ENCODE results near the gene PTPRD.
"Not testable (repeated sequence)": the region's sequence is repeated elsewhere in the genome, so short reads cannot be mapped to it uniquely, and the experiment has no call there.

Gene PTPRD

DNA sequence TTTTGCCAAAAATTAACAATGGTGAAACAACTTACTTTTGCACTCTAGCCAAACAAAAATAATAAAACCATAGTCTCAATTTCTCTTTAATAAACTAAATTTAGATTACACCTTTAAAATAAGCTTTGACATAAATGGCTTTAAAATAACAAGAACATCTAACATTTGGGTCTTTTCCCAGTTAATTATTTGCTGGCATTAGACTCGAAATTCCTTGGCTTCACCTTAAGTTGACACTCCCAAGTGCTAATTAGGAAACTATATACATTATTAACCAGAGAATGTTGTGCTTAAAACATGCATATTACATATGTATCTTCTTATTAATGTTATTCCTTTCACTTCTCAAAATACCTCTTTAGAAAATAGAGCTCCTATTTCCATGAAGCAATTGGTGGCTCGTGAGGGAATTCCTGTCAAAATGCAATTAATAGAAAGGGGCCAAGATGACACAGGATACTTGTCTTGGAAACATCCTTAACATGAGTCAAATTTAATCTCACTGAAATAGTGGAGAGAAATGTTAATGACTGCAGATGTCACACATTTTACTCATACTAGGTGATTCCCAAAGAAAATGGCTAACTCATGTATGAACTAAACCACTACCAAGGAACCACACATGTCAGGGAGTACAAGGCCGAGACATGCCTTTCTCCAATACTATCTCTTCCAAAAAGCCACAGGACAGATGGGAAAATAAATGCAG is 1880.3 kb downstream of the PTPRD start:
- DNase-seq: no peak

DNA sequence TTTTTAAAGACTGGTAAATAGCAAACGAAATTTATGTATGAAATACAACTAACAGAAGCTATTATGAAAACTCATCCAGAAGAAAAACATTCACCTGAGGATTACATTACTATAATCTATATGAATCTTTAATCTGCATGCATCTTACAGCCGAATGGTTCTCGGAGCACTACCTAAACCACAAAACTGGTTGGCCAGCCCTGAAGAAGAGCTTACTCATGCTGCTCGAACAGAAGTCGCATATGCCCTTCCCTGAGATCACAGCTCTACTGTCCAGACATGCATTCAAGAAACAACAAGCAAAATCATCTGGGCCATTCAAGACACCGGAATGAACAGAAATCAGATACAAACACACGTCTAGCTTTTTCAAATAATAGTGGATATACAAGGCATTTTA is 1882.2 kb downstream of the PTPRD start:
- no peak for DNase-seq

DNA sequence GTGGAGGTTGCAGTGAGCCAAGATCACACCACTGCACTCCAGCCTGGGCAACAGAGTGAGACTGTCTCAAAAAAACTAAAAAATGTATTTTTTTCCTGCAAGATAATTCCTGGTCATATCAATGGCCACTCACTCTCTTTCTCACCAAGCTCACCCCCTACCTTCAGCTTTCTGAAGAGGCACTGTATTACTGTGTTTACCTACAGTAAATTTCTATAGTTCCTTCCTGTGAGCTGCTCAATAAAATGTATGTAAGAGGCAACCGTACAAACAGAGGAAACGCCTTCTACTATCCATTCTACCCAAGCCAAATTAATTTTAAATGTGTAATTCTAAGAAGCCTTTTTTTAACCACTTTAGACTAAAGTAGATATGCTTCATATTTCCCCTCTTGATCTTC is 1883.9 kb downstream of the PTPRD start:
- DNase-seq: no peak

DNA sequence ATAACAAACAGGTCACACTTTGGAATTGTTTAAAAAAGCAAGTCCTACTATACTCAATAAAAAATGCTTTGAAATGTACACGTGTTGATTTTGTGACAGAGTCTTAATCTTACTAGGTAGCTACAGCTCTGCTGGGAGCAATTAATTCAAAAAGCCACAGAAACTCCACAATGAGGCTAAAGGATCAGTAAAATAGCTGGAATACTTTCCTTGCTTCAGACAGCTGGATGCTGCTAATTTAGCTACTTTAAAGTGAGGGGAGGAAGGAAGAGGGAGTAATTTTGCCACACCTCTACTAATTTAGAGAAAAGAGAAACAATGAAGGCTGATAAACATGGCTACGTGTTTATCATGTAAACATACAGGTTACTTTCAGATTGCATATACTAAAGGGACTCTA is 1885.6 kb downstream of the PTPRD start:
- DNase-seq: no peak

DNA sequence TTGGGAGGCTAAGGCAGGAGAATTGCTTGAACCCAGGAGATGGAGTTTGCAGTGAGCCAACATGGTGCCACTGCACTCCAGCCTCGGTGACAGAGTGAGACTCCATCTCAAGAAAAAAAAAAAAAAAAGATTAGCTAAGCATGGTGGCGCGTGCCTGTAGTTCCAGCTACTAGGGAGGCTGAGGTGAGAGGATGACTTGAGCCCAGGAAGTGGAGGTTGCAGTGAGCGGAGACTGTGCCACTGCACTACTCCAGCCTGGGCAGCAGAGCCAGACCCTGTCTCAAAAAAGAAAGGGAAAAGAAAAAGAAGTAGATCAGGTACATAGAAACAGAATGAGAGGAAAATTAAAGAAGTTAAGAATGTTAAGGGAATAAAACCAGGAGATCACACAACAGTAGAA is 1886.1 kb downstream of the PTPRD start:
- DNase-seq: no peak

DNA sequence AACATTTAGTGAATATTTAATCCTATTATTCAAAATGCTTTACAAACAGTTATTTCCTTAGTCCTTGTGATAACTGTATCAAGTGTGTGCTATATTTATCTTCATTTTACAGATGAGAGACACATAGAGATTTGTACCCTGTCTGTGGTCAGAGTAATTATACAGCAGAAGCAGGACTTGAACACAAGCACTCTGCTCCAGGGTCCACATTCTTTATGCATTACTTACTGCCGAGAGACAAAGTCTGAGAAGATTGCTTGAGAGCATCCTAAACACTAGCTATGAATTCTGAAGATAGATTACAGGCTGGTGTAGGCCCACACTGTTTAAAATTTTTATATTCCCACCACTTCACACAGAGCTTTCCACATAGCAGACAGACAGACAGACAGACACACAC is 1887.2 kb downstream of the PTPRD start:
- DNase-seq: no peak

DNA sequence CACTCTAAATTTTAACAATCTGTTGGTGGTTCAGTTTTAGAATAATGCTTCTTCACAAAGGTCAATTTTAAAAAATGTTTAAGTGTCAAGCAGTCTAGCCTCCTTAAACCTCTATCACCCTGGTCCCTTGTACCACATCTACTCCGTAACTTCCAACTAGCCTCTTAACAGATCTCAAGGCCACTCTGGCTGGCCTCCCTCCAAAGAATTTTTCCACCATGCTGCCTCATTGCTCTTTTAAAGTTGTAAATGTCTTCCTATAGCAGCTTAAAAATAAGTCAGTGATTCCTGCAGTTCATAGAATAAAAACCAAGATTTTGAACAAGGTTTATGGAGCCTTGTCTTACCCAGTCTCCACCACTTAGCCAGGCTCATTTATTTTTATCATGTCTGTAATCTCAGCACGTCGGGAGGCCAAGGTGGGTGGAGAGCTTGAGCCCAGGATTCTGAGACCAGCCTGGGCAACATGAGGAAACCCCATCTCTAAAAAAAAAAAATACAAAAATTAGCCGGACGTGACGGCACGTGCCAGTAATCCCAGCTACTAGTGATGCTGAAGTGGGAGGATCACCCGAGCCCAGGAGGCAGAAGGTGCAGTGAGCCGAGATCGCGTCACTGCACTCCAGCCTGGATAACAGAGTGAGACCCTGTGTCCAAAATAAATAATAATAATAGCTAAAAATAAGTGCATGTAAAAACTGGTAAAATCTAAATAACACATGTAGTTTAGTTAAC is 1888.4 kb downstream of the PTPRD start:
- DNase-seq: no peak

DNA sequence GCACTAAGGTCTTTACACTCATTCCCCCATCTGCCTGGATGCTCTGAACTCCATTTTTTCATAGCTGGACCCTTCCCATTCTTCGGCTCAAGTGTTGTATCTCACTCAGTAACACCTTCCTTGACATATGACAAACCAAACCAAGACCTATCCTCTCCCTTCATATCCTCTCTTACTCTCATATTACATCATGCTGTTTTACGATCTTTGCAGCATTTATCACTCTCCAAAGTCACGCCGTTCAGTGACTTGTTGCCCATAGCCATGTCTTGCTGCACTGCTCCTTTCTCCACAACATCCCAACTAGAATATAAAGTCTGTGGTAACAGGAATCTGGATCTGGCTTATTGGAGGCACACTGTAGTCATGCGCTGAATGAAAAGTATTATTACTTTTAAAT is 1889.6 kb downstream of the PTPRD start:
- no peak for DNase-seq

DNA sequence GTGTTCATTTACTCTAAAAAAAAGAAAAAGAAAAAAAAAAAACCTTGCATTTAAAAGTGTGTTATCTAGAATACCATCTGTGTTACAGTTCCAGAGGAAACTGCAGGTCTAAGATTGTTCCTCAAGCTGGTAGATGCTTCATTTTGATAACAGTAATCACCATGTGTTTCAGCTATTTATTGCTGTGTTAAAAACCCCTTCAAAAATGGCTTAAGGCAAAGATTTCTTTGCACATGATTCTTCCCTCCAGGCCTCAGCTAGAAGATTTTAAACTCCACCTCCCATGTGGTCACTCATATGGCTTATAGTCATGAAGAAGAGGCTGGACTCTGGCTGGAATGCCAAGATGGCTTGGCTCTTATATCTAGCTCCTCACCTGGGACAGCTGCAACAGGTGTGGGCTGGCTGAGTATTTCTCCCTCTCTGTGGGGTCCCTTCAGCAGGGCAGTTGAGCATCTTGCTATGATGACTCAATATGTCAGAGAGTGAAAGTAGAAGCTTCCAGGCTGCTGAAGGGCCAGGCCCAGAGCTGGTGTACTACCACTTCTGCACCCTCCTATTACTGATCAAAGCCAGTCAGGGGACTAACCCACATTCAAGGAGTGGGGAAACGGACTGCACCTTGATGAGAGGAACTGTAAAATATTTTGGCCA is 1892.8 kb downstream of the PTPRD start:
- no peak for DNase-seq

DNA sequence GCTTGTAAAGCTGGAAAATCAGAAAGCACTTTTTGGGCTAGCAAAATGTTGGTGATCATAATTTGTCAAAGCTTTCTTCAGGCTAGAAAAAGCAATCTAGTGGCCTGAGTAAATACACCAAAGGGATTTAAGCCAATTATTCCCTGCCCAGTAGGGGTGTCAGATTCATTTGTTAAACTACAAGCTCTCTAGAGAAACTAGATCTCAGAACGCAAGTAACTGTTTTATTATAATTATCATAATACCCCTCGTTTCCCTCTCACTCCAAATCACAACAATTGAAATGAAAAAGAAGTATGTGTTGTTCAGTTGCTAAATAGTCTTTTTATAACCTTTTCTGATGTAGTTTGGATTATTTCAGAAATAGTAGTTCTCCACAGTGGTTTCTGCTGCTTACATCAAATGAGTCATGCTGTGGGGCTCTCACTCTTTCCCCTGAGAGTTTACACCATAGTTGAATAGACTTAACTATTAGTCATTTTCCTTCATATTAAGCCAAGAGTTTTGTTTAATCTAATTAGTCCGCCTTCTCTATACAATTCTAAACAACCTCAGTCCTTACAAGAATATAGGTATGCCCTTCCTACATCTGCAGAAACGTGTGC is 1894.6 kb downstream of the PTPRD start:
- peak in 1 of 51 donors; percentile 9 for DNase-seq

DNA sequence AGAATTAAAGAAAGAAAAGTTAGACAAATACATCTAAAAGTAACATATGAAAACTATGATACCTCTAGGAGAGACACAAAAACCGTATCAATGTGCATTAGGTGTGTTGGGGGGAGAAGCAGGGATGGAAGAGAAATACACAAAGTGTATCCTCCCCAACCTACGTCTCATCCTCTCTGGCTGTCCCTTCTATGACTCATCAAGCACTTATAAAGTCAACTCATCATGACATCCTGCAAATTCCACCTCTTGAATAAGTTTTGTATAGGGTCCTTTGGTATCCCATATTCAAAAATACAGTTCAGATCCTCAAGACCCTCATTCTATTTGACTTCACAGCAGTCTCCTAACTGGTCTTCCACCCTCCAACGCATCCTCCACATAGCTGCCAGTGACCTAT is 1895.7 kb downstream of the PTPRD start:
- DNase-seq: no peak

DNA sequence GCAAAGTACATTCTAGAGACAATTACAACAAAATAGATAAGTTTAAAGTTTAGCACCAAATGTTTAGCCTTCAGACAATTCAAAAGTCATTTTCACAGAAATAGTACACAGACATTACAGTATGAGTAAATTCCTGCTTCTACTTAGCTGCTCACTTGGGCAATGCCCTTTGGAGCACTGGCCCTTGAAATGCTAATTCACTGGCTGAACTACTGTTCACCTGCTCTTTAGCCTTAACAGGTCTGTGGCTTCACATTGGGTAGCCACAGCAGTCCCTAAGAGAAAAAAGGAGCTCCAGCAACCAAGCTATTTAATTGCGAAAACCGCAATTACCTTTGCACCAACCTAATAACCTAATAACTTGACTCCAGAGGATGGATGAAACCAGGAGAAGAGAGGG is 1897.0 kb downstream of the PTPRD start:
- DNase-seq: no peak

DNA sequence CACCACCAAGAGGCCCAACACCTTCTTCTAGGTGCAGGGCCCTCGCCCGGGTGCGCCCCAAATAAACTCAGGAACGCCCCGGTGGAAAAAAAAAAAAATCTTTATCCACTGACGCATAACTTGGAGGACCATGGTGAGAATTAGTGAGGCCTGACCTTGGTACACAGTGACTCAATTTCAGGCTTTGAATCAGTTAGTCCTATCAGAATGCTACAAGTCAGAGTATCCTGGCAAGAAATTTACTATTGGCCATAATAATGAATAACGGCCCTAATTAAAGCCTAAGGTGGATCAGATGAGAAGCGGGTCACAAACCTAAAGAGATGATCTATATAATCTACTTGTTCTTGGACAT is 1899.0 kb downstream of the PTPRD start:
- no peak for DNase-seq

DNA sequence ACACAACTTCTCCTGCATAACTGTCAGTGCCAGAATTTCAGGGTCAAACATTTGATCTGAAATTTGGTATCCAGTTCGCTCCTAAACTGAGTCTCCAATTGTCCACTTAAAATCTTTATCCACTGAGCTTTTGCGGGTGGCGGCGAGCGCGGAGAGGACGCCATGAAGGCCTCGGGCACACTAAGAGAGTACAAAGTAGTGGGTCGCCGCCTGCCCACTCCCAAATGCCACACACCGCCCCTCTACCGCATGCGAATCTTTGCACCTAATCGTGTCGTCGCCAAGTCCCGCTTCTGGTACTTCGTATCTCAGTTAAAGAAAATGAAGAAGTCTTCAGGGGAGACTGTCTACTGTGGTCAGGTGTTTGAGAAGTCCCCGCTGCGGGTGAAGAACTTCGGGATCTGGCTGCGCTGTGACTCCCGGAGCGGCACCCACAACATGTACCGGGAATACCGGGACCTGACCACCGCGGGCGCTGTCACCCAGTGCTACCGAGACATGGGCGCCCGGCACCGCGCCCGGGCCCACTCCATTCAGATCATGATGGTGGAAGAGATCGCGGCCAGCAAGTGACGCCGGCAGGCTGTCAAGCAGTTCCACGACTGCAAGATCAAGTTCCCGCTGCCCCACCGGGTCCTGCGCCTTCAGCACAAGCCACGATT is 1899.5 kb downstream of the PTPRD start:
- peak in 1 of 51 donors; percentile 1 for DNase-seq

DNA sequence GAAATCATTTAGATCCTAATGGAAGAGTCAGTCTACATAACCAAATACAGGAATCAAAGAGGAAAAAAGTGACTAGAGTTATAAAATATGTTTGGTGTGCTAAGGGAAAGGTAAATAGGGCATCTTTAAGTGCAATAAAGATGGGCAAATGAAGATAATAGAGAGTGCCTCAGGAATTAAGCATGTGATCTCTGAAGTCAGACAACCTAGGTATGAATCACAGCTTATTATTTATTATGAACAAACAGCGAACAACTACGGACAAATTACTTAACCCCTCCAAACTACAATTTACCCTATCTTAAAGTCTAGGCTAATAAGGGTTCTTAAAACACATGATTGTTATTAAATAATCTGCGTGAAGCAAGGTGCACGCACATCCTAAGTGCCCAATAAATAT is 1903.1 kb downstream of the PTPRD start:
- DNase-seq: no peak

DNA sequence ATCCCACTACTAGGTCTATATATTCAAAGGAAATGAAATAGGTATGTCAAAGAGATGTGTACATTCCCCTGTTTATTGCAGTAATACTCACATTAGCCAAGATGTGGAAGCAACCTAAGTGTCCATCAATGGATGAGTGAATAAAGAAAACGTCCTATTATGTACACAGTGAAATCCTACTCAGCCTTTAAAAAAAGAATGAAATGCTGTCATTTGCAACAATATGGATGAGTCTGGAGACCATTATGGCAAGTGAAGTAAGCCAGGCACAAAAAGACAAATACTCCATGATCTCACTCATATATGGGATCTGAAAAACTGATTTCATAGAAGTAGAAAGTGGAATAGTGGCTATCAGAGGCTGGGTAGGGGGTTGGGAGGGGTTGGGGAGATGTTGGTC is 1904.1 kb downstream of the PTPRD start:
- no peak for DNase-seq

DNA sequence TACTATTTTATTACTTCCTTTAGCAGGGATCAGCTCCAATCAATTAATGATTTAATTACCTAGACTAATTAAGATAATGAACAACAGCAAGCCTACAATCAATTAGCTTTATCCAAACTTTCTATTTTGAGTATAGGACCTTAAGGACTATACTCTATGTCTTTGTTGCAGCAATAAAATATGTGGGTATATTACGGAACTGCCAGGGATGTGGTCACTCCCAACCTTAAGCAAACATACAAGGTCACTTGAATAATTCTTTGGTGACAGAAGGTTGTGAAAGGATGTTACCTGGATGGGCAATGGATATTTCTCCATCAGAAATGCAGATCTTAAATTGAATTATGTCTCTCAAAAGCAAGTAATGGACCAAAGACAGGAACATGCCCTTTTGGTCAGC is 1905.8 kb downstream of the PTPRD start:
- DNase-seq: no peak

DNA sequence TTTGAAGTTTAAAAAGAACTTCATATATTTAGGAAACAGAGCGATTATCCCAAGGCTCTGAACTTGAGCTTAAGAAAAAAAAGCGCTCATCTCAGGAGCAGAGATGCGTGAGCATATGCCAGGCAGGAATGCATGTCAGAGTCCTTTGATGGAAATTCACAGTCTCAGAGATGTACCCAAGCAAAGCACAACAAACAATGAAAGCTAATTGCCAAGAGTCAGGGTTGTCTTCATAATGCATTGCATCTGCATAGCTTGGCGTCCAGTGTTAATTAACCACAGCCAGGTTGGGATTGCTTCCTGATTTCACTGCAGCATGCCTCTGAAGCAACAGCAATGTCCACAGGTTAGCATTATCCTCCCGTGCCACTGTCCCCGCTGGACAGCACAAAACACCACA is 1906.3 kb downstream of the PTPRD start:
- DNase-seq: no peak

DNA sequence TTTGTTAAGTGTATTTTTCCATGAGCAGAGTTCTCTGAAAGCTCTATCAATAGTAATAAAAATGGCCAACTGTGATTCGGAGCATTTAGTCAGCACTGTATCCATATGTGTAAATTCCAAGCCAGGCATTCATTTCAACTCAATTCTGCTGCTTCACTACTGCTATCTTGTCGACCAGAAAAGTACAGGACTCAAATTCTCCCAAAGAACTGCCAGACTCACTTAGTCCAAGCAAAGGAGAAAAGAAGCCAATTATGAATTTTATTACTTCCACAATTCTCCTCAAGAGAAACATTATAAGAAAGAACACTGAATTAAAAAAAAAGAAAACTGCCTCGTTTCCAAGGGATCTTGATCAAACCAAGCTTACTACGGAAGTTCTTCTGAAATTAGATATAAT is 1906.9 kb downstream of the PTPRD start:
- no peak for DNase-seq

DNA sequence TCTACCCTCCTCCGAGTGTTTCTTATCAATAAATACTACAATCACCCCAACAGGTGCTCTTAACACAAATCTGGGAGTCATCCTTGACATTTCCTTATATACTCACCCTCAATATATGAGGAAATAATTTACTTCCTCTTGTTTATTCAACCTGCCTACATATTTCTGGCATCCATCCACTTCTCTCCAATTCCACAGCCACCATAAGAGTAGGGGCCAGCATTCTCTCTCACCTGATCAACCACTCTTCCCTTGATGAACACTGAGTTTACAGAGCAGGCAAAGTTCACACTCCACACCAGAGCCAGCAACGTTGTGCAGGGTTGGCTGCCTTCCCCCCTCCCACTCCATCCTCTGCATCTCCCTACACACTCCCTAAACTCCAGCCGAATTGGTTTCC is 1908.9 kb downstream of the PTPRD start:
- no peak for DNase-seq

DNA sequence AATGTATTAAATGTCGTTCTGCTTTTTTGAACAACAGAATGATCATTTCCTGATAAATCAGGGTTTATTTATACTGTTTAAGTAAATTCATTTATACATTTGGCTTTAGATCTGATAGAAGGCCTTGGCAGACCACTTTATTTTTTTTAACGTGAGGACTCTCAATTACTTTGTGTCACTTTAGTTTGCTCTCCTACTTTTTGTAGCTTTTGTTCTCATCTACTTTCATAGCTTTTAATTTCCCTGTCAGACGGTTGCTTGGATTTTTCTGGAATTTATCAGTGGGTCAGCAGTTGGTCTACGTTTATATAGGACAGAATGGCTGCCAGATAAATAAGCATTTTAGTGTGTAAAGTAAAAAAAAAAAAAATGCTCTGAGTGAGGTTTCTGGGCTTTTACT is 1910.9 kb downstream of the PTPRD start:
- DNase-seq: no peak

DNA sequence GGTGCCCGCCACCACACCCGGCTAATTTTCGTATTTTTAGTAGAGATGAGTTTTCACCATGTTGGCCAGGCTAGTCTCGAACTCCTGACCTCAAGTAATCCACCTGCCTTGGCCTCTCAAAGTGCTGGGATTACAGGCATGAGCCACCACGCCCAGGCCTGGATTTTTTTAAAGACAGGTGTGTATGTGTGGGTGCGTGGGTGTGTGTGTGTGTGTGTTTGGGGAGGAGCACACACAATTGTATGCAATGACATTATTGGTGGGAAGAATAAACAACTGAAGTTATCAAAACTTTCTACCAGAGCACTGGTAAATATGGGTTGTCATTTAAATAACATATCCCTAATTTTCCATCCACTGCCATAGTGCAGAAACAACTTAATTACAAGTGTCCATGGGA is 1915.2 kb downstream of the PTPRD start:
- DNase-seq: not testable (repeated sequence)
